OCI-LY1 (cell line): ENCODE measurements around the gene UNC93B1.
"Not testable (repeated sequence)": the region's sequence is repeated elsewhere in the genome, so short reads cannot be mapped to it uniquely, and the experiment has no call there.

Experiments used
- CTCF ChIP-seq: fragments of 200-600 bp; sonication (generic), shearing (Covaris generic); IDR thresholded peaks from 2 replicates; pipeline ENCODE4 v1.5.1; 2017; ENCODE audit warnings: mild to moderate bottlenecking, antibody characterized with exemption, low read length, moderate library complexity, mixed read lengths
- EZH2 ChIP-seq: fragments of 200-600 bp; sonication (generic), shearing (Covaris generic); IDR thresholded peaks from 2 replicates; pipeline ENCODE4 v1.8.0; 2017; ENCODE audit warnings: borderline replicate concordance, mixed run types, mild to moderate bottlenecking, antibody characterized with exemption, low read length, moderate library complexity, mixed read lengths

DNA sequence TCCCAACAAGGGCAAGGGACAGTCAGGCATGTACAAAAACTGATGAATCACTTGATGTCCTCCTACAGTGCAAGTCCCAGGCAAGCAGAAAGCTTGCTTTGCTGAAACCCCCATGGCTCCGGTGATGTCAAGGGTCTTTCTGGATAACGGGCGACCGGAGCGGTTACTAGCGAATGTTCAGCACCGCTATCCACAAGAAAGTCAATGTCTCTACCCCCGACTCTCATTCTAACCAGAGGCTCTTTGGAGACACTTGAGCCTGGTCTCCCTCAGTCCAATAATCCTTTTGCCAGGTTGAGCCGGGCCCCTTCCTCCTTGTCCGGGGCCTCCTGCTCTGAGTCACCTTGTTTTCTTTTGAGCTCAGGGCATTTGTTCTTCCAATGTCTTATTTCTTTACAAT lies 22.7 kb downstream of the UNC93B1 start:
- not testable (repeated sequence) for TF ChIP-seq CTCF, EZH2
